GM12878 (cell line): ENCODE results near the gene DLX3. TPM values are rescaled to one million over a fixed set of nuclear protein-coding genes. Genes with fewer than 3 reads are reported as not detected.

ENCODE experiments used
- ATAC-seq: fragments of 200-7000 bp; cut with Tn5 transposase; 3 replicates; pipeline ENCODE4 v1.9.1; 2020; ENCODE audit warnings: mild to moderate bottlenecking, moderate library complexity
- BruUV-seq: library from RNA; stranded (reverse); fragments of 400-500 nt; replicated peaks from 2 replicates; lab custom pipeline; 2021; lab: Mats Ljungman, UMichigan
- CTCF ChIA-PET: fragments of 300-600 bp; sonication (Branson Sonifier 250); formaldehyde crosslinking; extraction: SDS; loops from one replicate; lab custom pipeline; 2021; ENCODE audit warnings: inconsistent platforms; lab: Yijun Ruan, JAX
- POLR2A ChIA-PET: fragments of 350-600 bp; formaldehyde crosslinking; extraction: SDS; loops from one replicate; lab custom pipeline; 2021; ENCODE audit warnings: inconsistent platforms; lab: Charles Lee
- RAD21 ChIA-PET: fragments of 300-600 bp; sonication (Branson Sonifier 250); formaldehyde crosslinking; loops from one replicate; lab custom pipeline; 2023; ENCODE audit warnings: antibody characterized with exemption; ENCODE audit not compliant: unreplicated experiment; lab: Charles Lee
- SMC1A ChIA-PET: fragments of 300-600 bp; sonication (Branson Sonifier 250); formaldehyde crosslinking; loops from one replicate; lab custom pipeline; 2023; ENCODE audit not compliant: unreplicated experiment, uncharacterized antibody; lab: Charles Lee
- DNase-seq: peaks from one replicate; pipeline ENCODE4 v3.0.0-alpha.2; 2011; ENCODE audit warnings: low read depth, low spot score
- FAIRE-seq: peaks from 3 replicates; lab custom pipeline; 2011; peaks lifted over from hg19 to GRCh38; lab: Jason Lieb, UNC
- H2AFZ ChIP-seq: 2 replicates; pipeline ENCODE4 v1.6.0; 2011; ENCODE audit warnings: low read depth, low read length, control low read depth; ENCODE audit not compliant: control insufficient read depth
- H3K27ac ChIP-seq: 2 replicates; pipeline ENCODE4 v1.5.1; 2011; ENCODE audit warnings: control low read depth; ENCODE audit not compliant: control insufficient read depth, insufficient read depth
- H3K27me3 ChIP-seq, 2 experiments: replicated peaks in 1 of 2; 2 replicates each; pipeline versions ENCODE4 v1.6.0 to v1.6.1; 2011; ENCODE audit warnings: low read length in 1 of 2; ENCODE audit not compliant: control insufficient read depth in 2 of 2, insufficient read depth in 2 of 2
- H3K36me3 ChIP-seq, 2 experiments: 2 replicates each; pipeline ENCODE4 v1.5.1; 2011; ENCODE audit warnings: low read length in 1 of 2; ENCODE audit not compliant: control insufficient read depth in 2 of 2, insufficient read depth in 2 of 2
- H3K4me1 ChIP-seq: 2 replicates; pipeline ENCODE4 v1.6.1; 2011; ENCODE audit warnings: mild to moderate bottlenecking, low read length, moderate library complexity, mixed read lengths; ENCODE audit not compliant: control insufficient read depth, insufficient read depth
- H3K4me2 ChIP-seq: 2 replicates; pipeline ENCODE4 v1.6.0; 2011; ENCODE audit warnings: control low read depth; ENCODE audit not compliant: control insufficient read depth, insufficient read depth
- H3K4me3 ChIP-seq: fragments of 200-600 bp; sonication (generic); 2 replicates; pipeline ENCODE4 v1.5.1; 2016
- H3K79me2 ChIP-seq: 2 replicates; pipeline ENCODE4 v1.6.0; 2011; ENCODE audit warnings: low read length; ENCODE audit not compliant: control insufficient read depth, insufficient read depth
- H3K9ac ChIP-seq: 2 replicates; pipeline ENCODE4 v1.8.0; 2011; ENCODE audit warnings: low read length, control low read depth, mixed read lengths; ENCODE audit not compliant: control insufficient read depth, insufficient read depth
- H3K9me3 ChIP-seq: replicated peaks from 3 replicates; pipeline ENCODE4 v1.5.1; 2011; ENCODE audit warnings: mild to moderate bottlenecking, low read length; ENCODE audit not compliant: control insufficient read depth, insufficient read depth
- H4K20me1 ChIP-seq: 2 replicates; pipeline ENCODE4 v1.6.0; 2011; ENCODE audit not compliant: control insufficient read depth, insufficient read depth
- BHLHE40 ChIP-seq, 2 experiments: fragments of 450-650 bp in 1 of 2; IDR thresholded peaks; 2 replicates each; pipeline ENCODE4 v1.6.1; 2011 to 2017; ENCODE audit warnings: low read depth in 2 of 2, borderline replicate concordance in 1 of 2, improper control_type of control experiment in 1 of 2, low read length in 1 of 2, mild to moderate bottlenecking in 1 of 2
- CHD2 ChIP-seq: IDR thresholded peaks from 2 replicates; pipeline ENCODE4 v1.6.1; 2011; ENCODE audit warnings: low read depth, low read length, improper control_type of control experiment, borderline replicate concordance
- KLF5 ChIP-seq: fragments of 450-650 bp; IDR thresholded peaks from 2 replicates; pipeline ENCODE4 v1.6.1; 2014; ENCODE audit warnings: mild to moderate bottlenecking; ENCODE audit not compliant: partially characterized antibody
- LARP7 ChIP-seq: fragments of 450-650 bp; IDR thresholded peaks from 2 replicates; pipeline ENCODE4 v1.6.1; 2017; ENCODE audit warnings: mild to moderate bottlenecking
- MXI1 ChIP-seq: fragments of 150-350 bp; IDR thresholded peaks from 2 replicates; pipeline ENCODE4 v1.6.1; 2011; ENCODE audit warnings: low read depth, mild to moderate bottlenecking, inconsistent platforms, low read length, improper control_type of control experiment
- NR2F1 ChIP-seq: fragments of 450-650 bp; conservative IDR thresholded peaks from 2 replicates; pipeline ENCODE4 v1.6.1; 2017; ENCODE audit warnings: mild to moderate bottlenecking
- PAX8 ChIP-seq: fragments of 450-650 bp; IDR thresholded peaks from 2 replicates; pipeline ENCODE4 v1.6.1; 2017; ENCODE audit warnings: mild to moderate bottlenecking, moderate library complexity
- TBL1XR1 ChIP-seq: IDR thresholded peaks from 2 replicates; pipeline ENCODE4 v1.6.1; 2012; ENCODE audit warnings: low read depth, low read length, improper control_type of control experiment
- WGBS: methylation state at CpG from one replicate; pipeline ENCODE4 v1.1.6; 2016; ENCODE audit warnings: low lambda C conversion rate; ENCODE audit not compliant: insufficient replicate concordance, insufficient coverage; ENCODE audit errors: missing lambda C conversion rate; 5-methylcytosine and 5-hydroxymethylcytosine counted together
- in situ Hi-C: fragments of 300-500 bp; cut with MboI; formaldehyde crosslinking; loops from 9 replicates; pipeline ENCODE4 v1.14.3; 2018; ENCODE audit warnings: mixed read lengths
- intact Hi-C: fragments of 100-400 bp; cut with micrococcal nuclease; formaldehyde crosslinking; loops from one replicate; pipeline ENCODE4 v1.14.2; 2022; ENCODE audit not compliant: unreplicated experiment
- polyA plus RNA-seq, 11 experiments: library from polyadenylated mRNA; depleted of rRNA in 4 of 11; unstranded in 6 of 11; stranded (reverse) in 5 of 11; fragments of >200 nt; fragmentation: Nextera tagmentation in 4 of 11; fragmentation: Illumina TruSeq in 1 of 11; extraction: Ambion mirVana in 4 of 11; extraction: Trizol in 1 of 11; gene quantifications; 1 replicate in 1 of 11; 2 replicates in 10 of 11; pipeline versions ENCODE4 v1.2.1 to v1.2.3, GENCODE V29; 2011 to 2016; ENCODE audit warnings: inconsistent platforms in 2 of 11, missing spikeins in 2 of 11, low read depth in 1 of 11
- total RNA-seq, 4 experiments: library from RNA; depleted of rRNA in 3 of 4; stranded (reverse); fragments of >200 nt in 3 of 4; fragmentation: Illumina TruSeq in 1 of 4; extraction: Trizol in 1 of 4; gene quantifications; 2 replicates each; pipeline versions ENCODE4 v1.2.1 to v1.2.3, GENCODE V29; 2013 to 2021
- TF ChIP-seq, protein P1 (sequence below): fragments of 450-650 bp; conservative IDR thresholded peaks from 2 replicates; pipeline ENCODE4 v1.6.1; 2017; ENCODE audit warnings: mild to moderate bottlenecking, moderate library complexity
- TF ChIP-seq, protein P2 (sequence below): fragments of 450-650 bp; formaldehyde crosslinking; IDR thresholded peaks from 2 replicates; pipeline ENCODE4 v1.4.0; 2022; ENCODE audit warnings: mild to moderate bottlenecking, moderate library complexity
- TF ChIP-seq, protein P3 (sequence below): IDR thresholded peaks from 2 replicates; pipeline ENCODE4 v1.6.1; 2012; ENCODE audit warnings: low read depth, low read length, improper control_type of control experiment

The DLX3 gene
- total and polyA plus RNA-seq, 10 of the 15 experiments (the other 5 are each of a cell fraction or from before 2014, with no cell fraction given): not detected

- TF ChIP-seq, protein P1, sequence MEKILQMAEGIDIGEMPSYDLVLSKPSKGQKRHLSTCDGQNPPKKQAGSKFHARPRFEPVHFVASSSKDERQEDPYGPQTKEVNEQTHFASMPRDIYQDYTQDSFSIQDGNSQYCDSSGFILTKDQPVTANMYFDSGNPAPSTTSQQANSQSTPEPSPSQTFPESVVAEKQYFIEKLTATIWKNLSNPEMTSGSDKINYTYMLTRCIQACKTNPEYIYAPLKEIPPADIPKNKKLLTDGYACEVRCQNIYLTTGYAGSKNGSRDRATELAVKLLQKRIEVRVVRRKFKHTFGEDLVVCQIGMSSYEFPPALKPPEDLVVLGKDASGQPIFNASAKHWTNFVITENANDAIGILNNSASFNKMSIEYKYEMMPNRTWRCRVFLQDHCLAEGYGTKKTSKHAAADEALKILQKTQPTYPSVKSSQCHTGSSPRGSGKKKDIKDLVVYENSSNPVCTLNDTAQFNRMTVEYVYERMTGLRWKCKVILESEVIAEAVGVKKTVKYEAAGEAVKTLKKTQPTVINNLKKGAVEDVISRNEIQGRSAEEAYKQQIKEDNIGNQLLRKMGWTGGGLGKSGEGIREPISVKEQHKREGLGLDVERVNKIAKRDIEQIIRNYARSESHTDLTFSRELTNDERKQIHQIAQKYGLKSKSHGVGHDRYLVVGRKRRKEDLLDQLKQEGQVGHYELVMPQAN: no peak
- TF ChIP-seq NR2F1 (no peak), LARP7 (no peak), MXI1 (no peak), TBL1XR1 (no peak), KLF5 (no peak), PAX8 (no peak), CHD2 (no peak), BHLHE40 (IDR thresholded peaks at IDR 0.05; ENCODE audit: borderline replicate concordance in 1 of 2, low read depth in 2 of 2, low read length in 1 of 2) (no peak)
- TF ChIP-seq, protein P2, sequence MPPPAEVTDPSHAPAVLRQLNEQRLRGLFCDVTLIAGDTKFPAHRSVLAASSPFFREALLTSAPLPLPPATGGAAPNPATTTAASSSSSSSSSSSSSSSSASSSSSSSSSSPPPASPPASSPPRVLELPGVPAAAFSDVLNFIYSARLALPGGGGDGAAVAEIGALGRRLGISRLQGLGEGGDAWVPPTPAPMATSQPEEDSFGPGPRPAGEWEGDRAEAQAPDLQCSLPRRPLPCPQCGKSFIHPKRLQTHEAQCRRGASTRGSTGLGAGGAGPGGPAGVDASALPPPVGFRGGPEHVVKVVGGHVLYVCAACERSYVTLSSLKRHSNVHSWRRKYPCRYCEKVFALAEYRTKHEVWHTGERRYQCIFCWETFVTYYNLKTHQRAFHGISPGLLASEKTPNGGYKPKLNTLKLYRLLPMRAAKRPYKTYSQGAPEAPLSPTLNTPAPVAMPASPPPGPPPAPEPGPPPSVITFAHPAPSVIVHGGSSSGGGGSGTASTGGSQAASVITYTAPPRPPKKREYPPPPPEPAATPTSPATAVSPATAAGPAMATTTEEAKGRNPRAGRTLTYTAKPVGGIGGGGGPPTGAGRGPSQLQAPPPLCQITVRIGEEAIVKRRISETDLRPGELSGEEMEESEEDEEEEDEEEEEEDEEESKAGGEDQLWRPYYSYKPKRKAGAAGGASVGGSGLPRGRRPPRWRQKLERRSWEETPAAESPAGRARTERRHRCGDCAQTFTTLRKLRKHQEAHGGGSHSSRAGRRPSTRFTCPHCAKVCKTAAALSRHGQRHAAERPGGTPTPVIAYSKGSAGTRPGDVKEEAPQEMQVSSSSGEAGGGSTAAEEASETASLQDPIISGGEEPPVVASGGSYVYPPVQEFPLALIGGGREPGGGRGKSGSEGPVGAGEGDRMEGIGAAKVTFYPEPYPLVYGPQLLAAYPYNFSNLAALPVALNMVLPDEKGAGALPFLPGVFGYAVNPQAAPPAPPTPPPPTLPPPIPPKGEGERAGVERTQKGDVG (CRISPR knock-in tag): no peak
- TF ChIP-seq, protein P3, sequence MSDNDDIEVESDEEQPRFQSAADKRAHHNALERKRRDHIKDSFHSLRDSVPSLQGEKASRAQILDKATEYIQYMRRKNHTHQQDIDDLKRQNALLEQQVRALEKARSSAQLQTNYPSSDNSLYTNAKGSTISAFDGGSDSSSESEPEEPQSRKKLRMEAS: no peak
- no peak overlapping the region for H2AFZ ChIP-seq
- H3K9ac ChIP-seq: no peak overlapping the region
- no peaks in the 10 kb centered on the region for H3K36me3 ChIP-seq
- H3K79me2 ChIP-seq: no peaks in the 10 kb centered on the region
- no peaks in the 10 kb centered on the region for H3K4me1 ChIP-seq
- H3K4me2 ChIP-seq: no peak overlapping the region
- ChIA-PET CTCF (interaction anchor here (1.2 to 3.3 kb wide), 3 partner anchors 9 to 37 kb away, joined by 3 to 14 read pairs (median 4); no protein-coding TSS in a partner anchor), RAD21 (interaction anchor here (0.6 to 1.1 kb wide), 2 partner anchors 14 to 37 kb away, joined by 3 read pairs; no protein-coding TSS in a partner anchor), POLR2A (interaction anchor here (0.6 kb wide), 1 partner anchor 50 kb away, joined by 4 read pairs; no protein-coding TSS in a partner anchor), SMC1A (no interaction called here)
- intact Hi-C loops: no loop called here
- in situ Hi-C loops: no loop called here
- H3K4me3 ChIP-seq: no peak overlapping the region
- no TSS peak for BruUV-seq
- FAIRE-seq (no peak), DNase-seq (no peak), ATAC-seq (no peak)
- peaks cover 11 to 15% of the 10 kb centered on the region in 2 experiments for H3K27me3 ChIP-seq
- no peak overlapping the region for H3K27ac ChIP-seq
- no peaks in the 10 kb centered on the region for H4K20me1 ChIP-seq
- H3K9me3 ChIP-seq: no peaks in the 10 kb centered on the region; the same call in 2 of the 3 replicates
- WGBS: 48% methylated on average over 4 of the region's 4 CpGs
These were observed 5.5 kb downstream of the DLX3 start for GRCh38 chr17:49989518-49989880.
